NT2/D1 (cell line): ENCODE measurements around the gene METTL9.
"Not testable (repeated sequence)": the region's sequence is repeated elsewhere in the genome, so short reads cannot be mapped to it uniquely, and the experiment has no call there.

Experiments used
- SUZ12 ChIP-seq: IDR thresholded peaks from 2 replicates; pipeline ENCODE4 v1.6.1; 2011; ENCODE audit not compliant: insufficient read length, insufficient read depth; ENCODE audit errors: extremely low read depth
- YY1 ChIP-seq: IDR thresholded peaks from 2 replicates; pipeline ENCODE4 v1.6.1; 2011; ENCODE audit not compliant: insufficient read length, insufficient read depth
- ZNF274 ChIP-seq: IDR thresholded peaks from 2 replicates; pipeline ENCODE4 v1.6.1; 2011; ENCODE audit warnings: mild to moderate bottlenecking, low read depth, low read length

GRCh38 chr16:21550435-21550834, 48.9 kb upstream of the METTL9 start:
- TF ChIP-seq SUZ12, YY1, ZNF274: not testable (repeated sequence)
